Activated T-cell treated with anti-CD3 and anti-CD28 coated beads, Interleukin-2, amount 50 U/mL, for 4 hours (primary cell): ENCODE measurements around the gene GPX7. TPM values are rescaled to one million over a fixed set of nuclear protein-coding genes. Genes with fewer than 3 reads are reported as not detected.

ENCODE experiments used
- ATAC-seq, 2 donors: fragments of 200-7000 bp; cut with Tn5 transposase; one replicate each; pipeline ENCODE4 v1.10.0; 2021
- DNase-seq: peaks from one replicate; pipeline ENCODE4 v3.0.0-alpha.2; 2020
- H3K27me3 Mint-ChIP-seq: one replicate; pipeline ENCODE4 v1.8.0; 2021; ENCODE audit warnings: low read depth, mixed read lengths
- H3K36me3 Mint-ChIP-seq: one replicate; pipeline ENCODE4 v1.8.0; 2022; ENCODE audit warnings: mixed read lengths; ENCODE audit not compliant: insufficient read depth
- H3K4me1 Mint-ChIP-seq: one replicate; pipeline ENCODE4 v1.8.0; 2021; ENCODE audit warnings: low read depth, mixed read lengths
- H3K4me3 Mint-ChIP-seq: one replicate; pipeline ENCODE4 v1.8.0; 2021; ENCODE audit warnings: mild to moderate bottlenecking, moderate library complexity, mixed read lengths
- H3K9me3 Mint-ChIP-seq: one replicate; pipeline ENCODE4 v1.8.0; 2021; ENCODE audit warnings: mixed read lengths
- total RNA-seq, 3 donors: library from RNA; stranded (reverse); gene quantifications; one replicate each; pipeline ENCODE4 v1.2.1, GENCODE V29; 2021

GPX7 gene
- total RNA-seq, 3 donors from 2014 or later = 18.6 to 20.0 (median 19.1) TPM

DNA sequence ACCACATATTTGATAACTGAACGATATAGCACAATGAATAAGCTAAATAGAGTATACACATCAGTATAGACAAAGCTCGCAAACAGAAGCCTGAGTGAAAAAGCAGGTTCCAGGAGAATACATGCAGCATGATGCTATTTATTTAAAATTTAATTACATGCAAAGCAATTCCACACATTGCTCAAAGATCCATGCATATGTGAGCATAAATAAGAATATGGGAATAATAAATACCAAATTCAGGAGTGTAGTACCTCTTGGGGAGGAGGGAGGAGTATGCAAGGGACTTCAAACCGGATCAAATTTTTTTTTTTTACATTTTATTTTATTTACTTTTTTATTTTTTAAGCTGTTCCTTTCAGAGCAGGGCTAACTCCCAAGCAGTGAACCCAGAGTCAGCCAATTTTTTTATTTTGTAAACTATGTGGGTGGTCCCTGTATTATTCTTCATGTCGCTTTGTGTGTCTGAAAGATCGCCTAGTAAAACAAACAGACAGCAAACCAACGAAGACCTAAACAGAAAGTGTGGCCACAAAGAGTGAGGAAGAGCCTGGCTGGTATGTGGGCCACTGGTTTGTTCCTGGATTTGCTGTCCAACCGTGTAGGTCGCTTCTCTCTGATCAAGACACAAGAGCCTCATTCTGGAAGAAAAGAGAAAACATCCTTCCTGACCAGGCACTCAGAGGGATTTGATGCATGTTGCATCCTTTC lies 26.6 kb downstream of the GPX7 start:
- Mint-ChIP-seq H3K9me3 (no peaks in the 10 kb centered on the region), H3K36me3 (no peaks in the 10 kb centered on the region), H3K4me3 (no peak overlapping the region), H3K4me1 (peaks cover 37% of the 10 kb centered on the region), H3K27me3 (no peaks in the 10 kb centered on the region)
- ATAC-seq (no peak), DNase-seq (no peak)

DNA sequence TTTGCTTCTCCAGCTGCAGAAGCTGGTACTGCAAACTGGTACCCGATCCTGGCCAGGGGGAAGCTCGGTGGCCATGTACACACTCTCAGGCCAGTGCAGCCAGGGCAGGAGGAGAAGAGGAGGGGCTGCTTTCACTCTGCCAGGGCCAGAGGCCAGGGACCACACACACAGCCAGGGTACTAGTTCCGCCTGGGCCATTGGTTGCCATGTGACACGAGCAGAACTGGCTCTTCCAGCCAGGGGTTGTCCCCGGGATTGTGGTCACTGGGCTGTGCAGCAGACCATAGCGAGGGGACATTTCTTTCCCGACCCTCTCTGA lies 27.1 kb downstream of the GPX7 start:
- Mint-ChIP-seq H3K4me3 (no peak overlapping the region), H3K27me3 (no peaks in the 10 kb centered on the region), H3K4me1 (peaks cover 42% of the 10 kb centered on the region), H3K36me3 (no peaks in the 10 kb centered on the region), H3K9me3 (no peaks in the 10 kb centered on the region)
- ATAC-seq (no peak), DNase-seq (no peak)

DNA sequence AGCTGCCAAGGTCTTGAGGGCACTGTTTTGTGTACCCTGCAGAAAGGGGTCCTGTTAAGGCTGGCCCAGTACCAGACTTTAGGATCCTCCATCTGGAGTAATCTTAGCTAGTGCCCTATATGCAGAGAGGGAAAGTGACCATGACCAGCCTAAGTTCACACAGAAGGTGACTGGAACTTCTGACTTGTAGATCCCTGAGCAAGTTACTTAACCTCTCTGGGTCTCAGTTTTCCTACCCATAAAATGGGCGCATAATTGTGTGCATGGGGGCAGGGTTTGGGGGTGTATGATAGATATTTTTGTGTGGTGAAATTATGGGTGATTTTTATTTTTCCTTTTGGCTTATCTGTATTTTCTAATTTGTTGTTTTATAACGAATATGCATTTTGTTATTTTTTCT lies 27.5 kb downstream of the GPX7 start:
- Mint-ChIP-seq H3K4me1 (peaks cover 46% of the 10 kb centered on the region), H3K4me3 (no peak overlapping the region), H3K27me3 (no peaks in the 10 kb centered on the region), H3K36me3 (no peaks in the 10 kb centered on the region), H3K9me3 (no peaks in the 10 kb centered on the region)
- DNase-seq (no peak), ATAC-seq (no peak)

DNA sequence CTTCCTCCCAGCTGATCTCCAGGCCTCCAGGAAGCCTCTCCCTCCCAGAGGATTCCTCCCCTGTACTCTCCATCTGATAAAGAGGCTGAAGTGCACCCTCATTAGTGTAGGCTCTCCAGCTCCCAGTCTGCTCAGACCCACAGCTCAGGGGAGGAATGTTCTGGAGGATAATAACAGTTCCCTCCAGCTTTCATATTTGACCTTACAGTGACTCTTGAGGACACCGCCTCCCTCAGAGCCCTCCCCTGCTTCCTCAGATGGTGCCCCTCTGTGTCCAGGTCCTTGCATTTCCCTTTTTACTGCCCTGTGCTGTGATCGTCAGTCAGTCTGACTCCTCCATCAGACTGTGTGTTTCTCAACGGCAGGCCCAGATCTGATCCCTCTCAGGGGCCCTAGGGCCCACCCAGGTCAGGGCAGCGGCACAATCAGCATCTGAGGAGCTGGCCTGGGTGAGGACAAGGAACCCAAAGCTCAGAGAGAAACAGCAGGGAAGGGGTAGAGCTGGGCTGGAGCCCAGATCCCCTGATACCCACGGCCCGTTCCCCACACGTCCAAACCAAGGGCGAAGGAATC lies 29.7 kb downstream of the GPX7 start:
- DNase-seq (no peak), ATAC-seq (peak in 1 of 2 donors; percentile 4)
- H3K4me1 Mint-ChIP-seq = peaks cover 59% of the 10 kb centered on the region
- H3K27me3 Mint-ChIP-seq = no peaks in the 10 kb centered on the region
- H3K36me3 Mint-ChIP-seq = no peaks in the 10 kb centered on the region
- no peaks in the 10 kb centered on the region for H3K9me3 Mint-ChIP-seq
- H3K4me3 Mint-ChIP-seq = peak overlapping the region; percentile 80

DNA sequence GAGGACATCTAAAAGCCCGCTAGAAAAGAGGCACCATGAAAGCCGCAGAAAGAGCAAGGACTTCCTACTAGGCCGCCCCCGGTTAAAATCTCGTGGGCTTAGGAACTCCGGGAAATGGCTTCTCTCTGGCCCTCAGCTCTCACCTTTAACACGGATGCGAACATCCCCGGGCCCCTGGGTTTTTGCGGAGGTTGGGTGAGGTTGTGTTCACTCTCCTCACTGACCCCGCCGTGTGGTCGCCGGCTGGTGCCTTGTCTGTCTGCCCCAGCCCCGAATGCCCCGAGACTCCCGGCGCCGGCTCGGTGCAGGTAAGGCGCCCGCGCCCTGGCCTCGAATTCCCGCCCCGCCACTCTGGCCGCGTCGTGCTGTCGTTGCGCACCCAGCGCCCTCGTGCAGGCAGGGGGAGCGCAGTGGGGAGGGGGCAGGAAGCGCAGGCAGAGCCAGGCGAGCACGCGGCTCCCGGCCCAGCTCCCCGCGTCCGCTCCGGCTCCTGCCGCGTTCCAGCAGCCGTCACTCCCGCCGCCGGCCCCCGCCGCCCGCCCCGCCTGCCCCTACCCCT lies 30.6 kb downstream of the GPX7 start, which contains the start of gene SHISAL2A:
TSS of gene SHISAL2A (plus strand) at position 437 of the 559 bp plus-strand sequence. CDS start 326 bp downstream, outside the sequence.
- no peaks in the 10 kb centered on the region for H3K9me3 Mint-ChIP-seq
- no peaks in the 10 kb centered on the region for H3K27me3 Mint-ChIP-seq
- DNase-seq (peak; percentile 63), ATAC-seq (peak; percentile 64 to 68)
- H3K36me3 Mint-ChIP-seq = no peaks in the 10 kb centered on the region
- H3K4me1 Mint-ChIP-seq = peaks cover 61% of the 10 kb centered on the region
- peak within 1 kb of the TSS; percentile 88 for H3K4me3 Mint-ChIP-seq

- peaks cover under 1% of the 10 kb centered on the region for H3K36me3 Mint-ChIP-seq
- H3K4me1 Mint-ChIP-seq = peaks cover 66% of the 10 kb centered on the region
- H3K4me3 Mint-ChIP-seq = peak overlapping the region; percentile 88
- H3K9me3 Mint-ChIP-seq = no peaks in the 10 kb centered on the region
- no peaks in the 10 kb centered on the region for H3K27me3 Mint-ChIP-seq
- DNase-seq = peak; percentile 17
- peak; percentile 37 to 57 for ATAC-seq
These were observed 31.2 kb downstream of the GPX7 start for GRCh38 chr1:52633291-52633754.

GRCh38 chr1:52634111-52634510 lies 31.9 kb downstream of the GPX7 start:
- Mint-ChIP-seq H3K9me3 (no peaks in the 10 kb centered on the region), H3K27me3 (no peaks in the 10 kb centered on the region), H3K4me3 (peak overlapping the region; percentile 88), H3K4me1 (peaks cover 74% of the 10 kb centered on the region), H3K36me3 (peaks cover 1% of the 10 kb centered on the region)
- DNase-seq (no peak), ATAC-seq (no peak)

DNA sequence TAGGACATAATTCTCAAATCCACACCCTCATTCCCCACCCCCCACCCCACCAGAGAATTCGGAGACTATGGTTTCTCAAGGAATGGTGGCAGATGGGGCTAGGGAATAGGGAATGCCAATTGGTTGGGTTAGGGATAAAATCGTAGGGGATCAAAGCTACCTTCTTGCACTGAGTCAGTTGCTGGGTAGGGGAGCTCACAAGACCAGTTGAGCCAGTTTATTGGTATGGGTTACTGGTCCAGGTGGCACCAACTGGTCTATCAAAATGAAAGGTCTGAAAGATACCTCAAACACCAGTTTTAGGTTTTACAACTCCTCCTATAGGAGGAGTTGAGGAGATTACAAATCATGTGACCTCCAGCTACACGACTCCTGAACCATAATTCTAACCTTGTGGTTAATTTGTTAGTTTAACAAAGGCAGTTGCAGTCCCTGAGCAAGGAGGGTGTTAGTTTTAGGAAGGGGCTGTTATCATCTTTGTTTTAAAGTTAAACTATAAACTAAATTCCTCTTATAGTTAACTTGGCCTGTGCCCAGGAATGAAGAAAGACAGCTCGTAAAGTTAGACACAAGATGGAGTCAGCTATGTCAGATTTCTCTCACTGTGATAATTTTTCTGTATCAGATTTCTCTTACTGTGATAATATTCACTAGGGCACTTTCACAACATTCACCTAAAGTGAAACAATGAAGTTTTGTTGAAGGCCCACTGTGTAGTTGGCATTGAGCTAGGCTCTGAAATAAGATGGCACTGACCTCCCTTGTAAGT lies 33.3 kb downstream of the GPX7 start:
- DNase-seq (no peak), ATAC-seq (no peak)
- H3K27me3 Mint-ChIP-seq = no peaks in the 10 kb centered on the region
- H3K4me1 Mint-ChIP-seq = peaks cover 80% of the 10 kb centered on the region
- no peaks in the 10 kb centered on the region for H3K9me3 Mint-ChIP-seq
- peaks cover 3% of the 10 kb centered on the region for H3K36me3 Mint-ChIP-seq
- no peak overlapping the region for H3K4me3 Mint-ChIP-seq

DNA sequence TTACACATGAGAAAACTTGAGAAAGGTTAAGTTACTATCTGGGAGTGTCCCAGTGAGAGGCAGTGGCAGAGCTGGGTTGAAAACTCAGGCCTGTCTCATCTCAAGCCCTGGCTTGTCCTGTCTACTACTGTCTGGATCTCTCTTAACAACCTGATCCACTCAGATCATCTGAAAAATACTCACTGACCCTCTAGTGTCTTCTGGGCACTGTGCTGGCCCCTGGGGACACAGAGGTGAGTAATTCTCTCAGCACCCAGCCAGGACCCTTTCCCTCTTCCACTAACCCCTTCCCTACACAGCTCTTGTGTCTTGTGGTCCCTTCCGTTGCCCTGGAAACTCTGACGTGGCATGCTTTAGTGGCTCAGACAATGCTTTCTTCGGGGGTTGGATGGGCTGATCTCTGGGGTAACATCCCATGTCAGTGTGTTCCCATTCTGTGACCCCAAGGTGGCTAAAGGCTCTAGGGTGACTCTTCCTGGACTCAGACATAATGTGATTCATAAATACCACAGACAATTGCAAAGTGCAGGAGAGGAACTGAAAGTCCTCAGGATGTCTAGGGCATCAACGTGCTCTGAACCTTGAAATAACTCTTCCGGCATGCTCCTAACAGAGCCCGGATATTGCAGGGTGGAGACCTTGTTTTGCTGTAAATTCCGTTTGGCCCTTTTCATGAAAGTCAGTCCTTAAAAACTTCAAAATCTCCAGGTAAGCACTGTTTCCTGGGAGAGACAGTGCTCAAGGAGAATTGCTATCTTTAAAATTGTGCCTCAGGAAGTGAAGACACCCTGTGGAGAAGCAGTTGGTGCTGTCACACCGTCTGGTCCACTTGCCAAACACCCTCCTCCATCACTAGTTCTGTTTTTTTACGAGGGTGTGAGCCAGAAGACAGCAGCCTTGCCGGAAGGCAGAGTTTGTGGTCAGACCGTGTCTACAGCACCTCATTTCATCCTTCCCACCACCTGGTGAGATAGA lies 34.8 kb downstream of the GPX7 start:
- Mint-ChIP-seq H3K27me3 (no peaks in the 10 kb centered on the region), H3K4me1 (peaks cover 83% of the 10 kb centered on the region), H3K4me3 (peak overlapping the region; percentile 74)

GRCh38 chr1:52637946-52638345 lies 35.8 kb downstream of the GPX7 start:
- Mint-ChIP-seq H3K4me3 (no peak overlapping the region), H3K9me3 (no peaks in the 10 kb centered on the region), H3K27me3 (no peaks in the 10 kb centered on the region), H3K36me3 (peaks cover 14% of the 10 kb centered on the region), H3K4me1 (peaks cover 81% of the 10 kb centered on the region)
- DNase-seq (no peak), ATAC-seq (no peak)

More for the DNA sequence above, 34.8 kb downstream of the GPX7 start:
- peak; percentile 32 to 42 for ATAC-seq
- peak; percentile 67 for DNase-seq
- Mint-ChIP-seq H3K36me3 (peaks cover 10% of the 10 kb centered on the region), H3K9me3 (no peaks in the 10 kb centered on the region)

DNA sequence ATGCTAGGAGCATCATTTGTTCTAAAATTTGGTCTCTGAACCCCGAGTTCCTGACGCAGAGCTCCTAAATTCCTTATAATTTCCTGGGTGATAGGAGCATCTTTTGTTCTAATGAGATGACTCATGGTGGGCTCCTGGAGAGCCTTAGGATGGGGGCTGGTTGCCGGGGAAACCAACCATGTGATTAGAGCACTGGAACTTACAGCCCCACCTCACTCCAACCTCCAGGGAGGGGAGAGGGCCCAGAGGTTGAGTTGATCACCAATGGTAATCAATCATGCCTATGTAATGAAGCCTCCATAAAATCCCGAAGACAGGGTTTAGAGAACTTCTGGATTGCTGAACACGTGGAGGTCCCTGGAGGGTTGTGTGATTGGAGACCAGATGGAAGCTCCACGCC lies 38.5 kb downstream of the GPX7 start:
- Mint-ChIP-seq H3K4me1 (peaks cover 60% of the 10 kb centered on the region), H3K27me3 (no peaks in the 10 kb centered on the region), H3K9me3 (no peaks in the 10 kb centered on the region), H3K36me3 (peaks cover 19% of the 10 kb centered on the region), H3K4me3 (no peak overlapping the region)
- ATAC-seq (no peak), DNase-seq (no peak)

GRCh38 chr1:52641307-52641706 lies 39.1 kb downstream of the GPX7 start:
- Mint-ChIP-seq H3K27me3 (no peaks in the 10 kb centered on the region), H3K4me1 (peaks cover 58% of the 10 kb centered on the region), H3K9me3 (no peaks in the 10 kb centered on the region), H3K4me3 (no peak overlapping the region), H3K36me3 (peaks cover 19% of the 10 kb centered on the region)
- ATAC-seq (no peak), DNase-seq (no peak)

DNA sequence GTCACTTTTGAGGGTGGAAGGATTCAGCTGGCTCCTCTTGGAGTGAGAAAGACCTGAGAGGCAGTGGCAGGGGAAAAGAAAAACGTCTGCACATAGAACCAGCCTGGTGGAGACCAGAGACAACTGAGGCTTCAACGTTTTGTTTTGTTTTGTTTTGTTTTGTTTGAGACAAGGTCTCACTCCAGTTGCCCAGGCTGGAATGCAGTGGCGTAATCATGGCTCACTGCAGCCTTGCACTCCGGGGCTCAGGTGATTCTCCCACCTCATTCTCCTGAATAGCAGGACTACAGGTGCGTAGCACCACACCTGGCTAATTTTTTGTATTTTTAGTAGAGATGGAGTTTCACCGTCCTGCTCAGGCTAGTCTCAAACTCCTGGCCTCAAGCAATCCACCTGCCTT lies 43.1 kb downstream of the GPX7 start:
- H3K4me1 Mint-ChIP-seq = peaks cover 25% of the 10 kb centered on the region
- peaks cover 26% of the 10 kb centered on the region for H3K36me3 Mint-ChIP-seq
- H3K9me3 Mint-ChIP-seq = no peaks in the 10 kb centered on the region
- H3K4me3 Mint-ChIP-seq = no peak overlapping the region
- DNase-seq (no peak), ATAC-seq (no peak)
- H3K27me3 Mint-ChIP-seq = no peaks in the 10 kb centered on the region
